ENCODE measurements around the gene ATP8A2.

- TF ChIP-seq FOXP2 (optimal IDR thresholded peaks at IDR 0.05; ENCODE audit: borderline replicate concordance, extremely low read depth, extremely low read length, insufficient read depth) (no peak), TAF1 (IDR thresholded peaks at IDR 0.05; ENCODE audit: borderline replicate concordance, insufficient read depth, low read length) (no peak), POLR2AphosphoS5 (IDR thresholded peaks at IDR 0.05; ENCODE audit: low read depth, low read length) (no peak), SIN3A (IDR thresholded peaks at IDR 0.05; ENCODE audit: borderline replicate concordance, insufficient read depth, low read length) (no peak)
- TF ChIP-seq, protein P1, sequence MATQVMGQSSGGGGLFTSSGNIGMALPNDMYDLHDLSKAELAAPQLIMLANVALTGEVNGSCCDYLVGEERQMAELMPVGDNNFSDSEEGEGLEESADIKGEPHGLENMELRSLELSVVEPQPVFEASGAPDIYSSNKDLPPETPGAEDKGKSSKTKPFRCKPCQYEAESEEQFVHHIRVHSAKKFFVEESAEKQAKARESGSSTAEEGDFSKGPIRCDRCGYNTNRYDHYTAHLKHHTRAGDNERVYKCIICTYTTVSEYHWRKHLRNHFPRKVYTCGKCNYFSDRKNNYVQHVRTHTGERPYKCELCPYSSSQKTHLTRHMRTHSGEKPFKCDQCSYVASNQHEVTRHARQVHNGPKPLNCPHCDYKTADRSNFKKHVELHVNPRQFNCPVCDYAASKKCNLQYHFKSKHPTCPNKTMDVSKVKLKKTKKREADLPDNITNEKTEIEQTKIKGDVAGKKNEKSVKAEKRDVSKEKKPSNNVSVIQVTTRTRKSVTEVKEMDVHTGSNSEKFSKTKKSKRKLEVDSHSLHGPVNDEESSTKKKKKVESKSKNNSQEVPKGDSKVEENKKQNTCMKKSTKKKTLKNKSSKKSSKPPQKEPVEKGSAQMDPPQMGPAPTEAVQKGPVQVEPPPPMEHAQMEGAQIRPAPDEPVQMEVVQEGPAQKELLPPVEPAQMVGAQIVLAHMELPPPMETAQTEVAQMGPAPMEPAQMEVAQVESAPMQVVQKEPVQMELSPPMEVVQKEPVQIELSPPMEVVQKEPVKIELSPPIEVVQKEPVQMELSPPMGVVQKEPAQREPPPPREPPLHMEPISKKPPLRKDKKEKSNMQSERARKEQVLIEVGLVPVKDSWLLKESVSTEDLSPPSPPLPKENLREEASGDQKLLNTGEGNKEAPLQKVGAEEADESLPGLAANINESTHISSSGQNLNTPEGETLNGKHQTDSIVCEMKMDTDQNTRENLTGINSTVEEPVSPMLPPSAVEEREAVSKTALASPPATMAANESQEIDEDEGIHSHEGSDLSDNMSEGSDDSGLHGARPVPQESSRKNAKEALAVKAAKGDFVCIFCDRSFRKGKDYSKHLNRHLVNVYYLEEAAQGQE (IDR thresholded peaks at IDR 0.05; ENCODE audit: insufficient read depth in 1 of 2, low read depth in 2 of 2, low read length in 2 of 2) = no peak
Observed at GRCh38 chr13:25347151-25347550, 24.6 kb upstream of the ATP8A2 start.

All from PFSK-1 (cell line).